GM21390 (cell line): ENCODE measurements around the gene MIOX.

Experiments
- ATAC-seq: cut with Tn5 transposase; IDR thresholded peaks from one replicate; pipeline ENCODE4 v1.9.1; 2021; ENCODE audit not compliant: unreplicated experiment

Gene MIOX

GRCh38 chr22:50454556-50455075, 32.0 kb upstream of the MIOX start:
- ATAC-seq, result no peak

DNA sequence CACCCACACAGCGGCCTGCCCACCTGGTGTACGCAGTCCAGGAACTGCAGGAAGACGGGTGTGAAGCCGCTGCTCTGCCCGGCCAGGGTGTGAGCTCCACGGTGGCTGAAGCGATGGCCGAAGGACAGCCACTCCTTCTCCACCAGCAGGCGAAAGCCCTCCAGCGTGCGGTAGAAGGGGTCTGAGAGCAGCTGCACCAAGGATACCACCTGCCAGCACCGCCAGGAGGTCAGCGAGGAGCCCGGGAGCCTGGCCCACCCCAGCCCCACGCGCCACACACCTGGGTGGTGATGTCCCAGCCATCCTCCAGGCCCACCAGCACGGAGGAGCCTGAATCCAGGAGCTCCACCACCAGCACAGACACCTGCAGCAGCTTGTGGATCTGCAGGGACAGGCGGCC, 31.5 kb upstream of the MIOX start:
- no peak for ATAC-seq

DNA sequence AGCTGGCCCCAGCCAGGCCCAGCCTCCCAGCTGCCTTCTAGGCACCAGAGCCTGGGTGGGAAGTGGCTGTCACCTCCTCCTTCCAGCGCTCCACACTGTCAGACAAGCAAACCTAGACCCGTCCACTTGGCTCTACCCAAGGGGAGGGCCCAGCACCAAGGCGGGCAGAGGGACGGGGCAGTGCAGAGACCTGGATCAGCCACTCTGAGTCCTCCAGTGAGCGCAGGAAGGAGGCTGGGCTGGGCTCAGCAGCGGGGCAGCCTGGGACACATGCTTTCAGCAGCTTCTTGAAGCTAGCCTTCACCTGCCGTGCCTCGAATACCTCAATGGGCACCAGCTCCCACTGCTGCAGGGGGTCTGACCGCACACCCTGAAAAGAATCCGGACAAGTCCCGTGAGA, 30.6 kb upstream of the MIOX start:
- ATAC-seq, result no peak

- ATAC-seq, result no peak
Measured at GRCh38 chr22:50456466-50457234, 30.0 kb upstream of the MIOX start.

DNA sequence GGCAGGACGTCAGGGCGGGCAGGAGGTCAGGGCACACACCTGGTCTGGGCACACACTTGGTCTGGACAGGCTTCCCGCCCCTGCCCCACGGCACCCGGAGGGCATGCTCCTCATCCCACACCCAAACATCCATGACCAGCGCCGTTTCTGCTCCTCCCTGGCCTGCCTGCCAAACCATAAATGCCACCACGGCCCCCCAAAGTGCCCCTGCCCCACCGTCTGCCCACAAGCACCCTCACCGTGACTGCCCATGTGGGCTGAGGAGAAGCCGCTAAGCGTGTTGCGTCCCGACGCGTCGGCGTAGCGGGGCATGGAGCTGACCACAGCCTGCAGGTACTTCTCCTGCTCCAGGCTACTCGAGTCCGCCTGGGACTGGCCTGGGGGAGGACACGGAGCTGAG, 27.6 kb upstream of the MIOX start:
- ATAC-seq, result no peak

- ATAC-seq, result no peak
Measured at GRCh38 chr22:50459496-50460140, 27.0 kb upstream of the MIOX start.

DNA sequence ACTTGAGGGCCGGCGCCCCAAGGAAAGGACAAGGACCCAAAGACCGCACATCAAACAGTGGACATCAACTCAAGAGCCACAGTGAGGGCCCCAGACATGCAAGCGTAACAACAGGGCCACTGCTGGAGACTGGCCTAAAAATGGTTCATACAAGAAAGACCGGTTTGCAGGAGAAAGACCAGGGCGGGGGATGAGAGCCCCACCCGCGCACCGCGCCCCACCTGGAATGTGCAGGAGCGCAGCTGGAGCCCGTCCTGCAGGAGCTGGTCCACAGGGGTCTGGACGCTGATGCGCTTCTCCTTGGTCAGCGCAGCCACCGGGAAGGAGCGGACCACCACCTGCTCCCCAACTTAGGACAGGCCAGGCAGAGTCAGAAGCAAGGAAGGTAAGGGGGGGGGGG, 25.7 kb upstream of the MIOX start:
- ATAC-seq, result no peak

DNA sequence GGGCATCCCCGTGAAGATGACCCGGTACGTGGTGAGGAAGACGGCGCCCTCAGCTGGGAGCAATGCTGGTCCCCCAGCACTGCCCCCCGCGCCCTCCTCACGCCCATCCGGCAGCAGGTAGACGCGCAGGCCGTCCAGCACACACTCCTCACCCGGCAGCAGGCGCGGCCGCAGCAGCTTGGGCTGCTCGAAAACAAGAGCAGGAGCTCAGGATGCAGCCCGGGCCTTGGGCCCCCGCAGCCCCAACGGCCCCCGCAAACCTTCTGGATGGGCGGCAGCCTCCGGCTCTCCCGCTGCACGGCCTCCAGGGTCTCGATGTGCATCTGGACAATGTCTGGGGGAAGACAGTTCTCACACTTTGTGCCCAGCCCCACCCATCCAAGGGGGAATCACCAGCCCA, 25.1 kb upstream of the MIOX start:
- ATAC-seq, result no peak

DNA sequence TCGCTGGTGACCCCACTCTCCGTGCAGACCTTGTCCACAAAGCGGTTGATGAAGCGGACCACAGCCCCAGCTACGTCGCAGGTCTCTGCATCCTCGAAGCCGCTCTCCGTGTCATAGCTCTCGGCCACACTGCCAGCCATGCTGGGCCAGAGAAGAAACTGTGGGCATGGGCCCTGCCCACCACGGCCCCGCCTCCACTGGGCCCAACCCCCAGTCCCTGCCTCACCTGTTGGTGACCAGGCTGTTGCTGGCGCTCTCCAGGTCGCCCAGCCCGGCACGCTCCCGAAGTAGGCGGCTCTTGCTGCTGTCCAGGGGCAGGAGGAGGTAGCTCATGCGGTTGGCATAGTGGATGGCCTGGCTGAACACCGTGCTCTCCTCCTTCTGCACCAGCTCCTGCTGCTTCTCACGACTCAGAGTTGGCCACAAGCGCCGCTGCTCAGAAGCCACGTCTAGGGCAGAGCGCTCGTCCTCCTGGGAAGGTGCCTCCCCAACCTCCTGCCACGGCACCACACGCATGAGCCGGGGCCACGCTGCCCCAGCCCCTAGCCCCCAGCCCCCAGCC, 24.6 kb upstream of the MIOX start:
- no peak for ATAC-seq

DNA sequence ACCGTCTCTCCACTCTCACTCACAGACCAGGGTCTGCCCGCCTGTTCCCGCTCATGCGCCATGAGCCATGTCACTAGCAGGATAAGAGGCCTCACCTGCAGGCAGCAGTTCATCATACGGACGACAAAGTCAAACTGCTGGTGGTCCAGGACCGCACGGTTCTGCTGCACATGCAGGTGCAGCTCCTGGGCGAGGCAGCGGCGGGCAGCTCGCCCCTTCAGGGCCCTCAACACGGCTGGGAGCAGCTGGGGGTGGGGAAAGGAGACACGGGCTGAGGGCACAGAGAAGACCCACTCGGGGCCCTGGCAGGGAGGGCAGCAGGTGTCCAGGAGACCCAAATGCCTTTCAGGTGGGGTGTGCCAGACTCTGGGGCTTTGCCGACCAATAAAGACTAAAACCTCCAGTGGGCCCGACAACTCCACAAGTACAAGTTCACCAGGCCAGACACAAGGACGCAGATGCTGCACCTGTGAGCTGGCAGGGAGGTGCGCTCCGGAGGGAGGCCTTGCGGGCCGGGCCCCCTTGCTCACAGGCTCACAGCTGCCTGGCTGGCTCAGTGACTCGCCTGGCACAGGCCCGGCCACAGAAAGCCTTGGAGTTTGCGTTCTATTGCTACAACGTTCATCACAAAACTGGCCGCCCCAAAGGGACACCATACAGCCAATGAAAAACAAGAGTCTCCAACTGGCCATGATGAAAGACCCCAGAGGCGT, 23.3 kb upstream of the MIOX start:
- no peak for ATAC-seq

- ATAC-seq, result no peak
Measured at GRCh38 chr22:50464451-50464850, 22.2 kb upstream of the MIOX start.

GRCh38 chr22:50465066-50465930, 21.4 kb upstream of the MIOX start:
- no peak for ATAC-seq

DNA sequence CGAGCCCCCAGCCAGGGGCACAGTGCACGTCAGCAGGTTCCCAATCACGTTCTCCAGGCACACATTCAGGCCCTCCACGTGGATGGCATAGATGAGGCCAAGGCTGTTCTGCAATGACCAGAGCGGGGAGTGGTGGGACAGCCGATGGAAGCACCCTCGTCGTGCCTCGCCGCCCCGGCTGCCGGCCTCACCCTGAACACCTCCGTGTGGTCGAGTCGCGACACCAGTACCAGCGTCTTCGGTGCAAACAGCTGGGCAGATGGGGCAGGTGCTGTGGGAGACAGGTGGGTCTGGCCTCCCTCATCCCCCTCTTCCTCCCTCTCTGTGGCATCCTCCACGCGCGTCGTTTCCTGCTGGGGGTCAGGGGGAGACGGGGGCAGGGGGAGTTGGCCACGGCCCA, 19.3 kb upstream of the MIOX start:
- ATAC-seq, result no peak

DNA sequence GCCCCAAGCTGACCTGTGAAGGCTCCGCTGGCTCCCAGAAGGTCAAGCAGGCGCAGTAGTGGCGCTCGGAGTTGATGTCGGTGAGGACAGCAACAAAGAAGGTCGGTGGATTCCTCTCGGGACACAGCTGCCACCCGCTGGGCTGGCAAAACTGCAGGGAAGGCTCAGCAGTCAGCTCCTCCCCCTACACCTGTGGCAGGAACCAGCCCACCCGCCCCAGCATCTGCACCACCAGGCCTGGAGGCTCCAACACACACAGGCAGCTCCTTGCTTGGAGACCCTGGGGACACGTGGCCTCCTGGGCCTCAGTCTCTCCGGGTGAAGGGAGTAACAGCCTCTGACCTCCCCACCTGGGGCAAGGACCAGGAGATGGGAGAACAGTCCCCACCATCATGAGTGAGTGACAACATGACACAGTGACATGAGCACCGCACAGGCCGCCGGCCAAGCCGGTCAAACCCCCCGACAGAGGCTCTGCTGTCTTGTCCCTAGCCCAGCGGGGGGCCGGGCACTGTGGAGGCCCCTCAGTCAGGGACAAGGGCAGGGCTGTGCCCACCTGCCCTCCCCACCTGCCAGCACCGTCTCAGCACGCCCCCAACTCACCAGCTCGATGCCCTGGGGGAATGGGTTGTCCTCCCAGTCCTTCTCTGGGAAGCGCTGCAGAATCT, 18.8 kb upstream of the MIOX start:
- ATAC-seq, result no peak

- ATAC-seq, result no peak
Measured at GRCh38 chr22:50468626-50469025, 18.0 kb upstream of the MIOX start.

DNA sequence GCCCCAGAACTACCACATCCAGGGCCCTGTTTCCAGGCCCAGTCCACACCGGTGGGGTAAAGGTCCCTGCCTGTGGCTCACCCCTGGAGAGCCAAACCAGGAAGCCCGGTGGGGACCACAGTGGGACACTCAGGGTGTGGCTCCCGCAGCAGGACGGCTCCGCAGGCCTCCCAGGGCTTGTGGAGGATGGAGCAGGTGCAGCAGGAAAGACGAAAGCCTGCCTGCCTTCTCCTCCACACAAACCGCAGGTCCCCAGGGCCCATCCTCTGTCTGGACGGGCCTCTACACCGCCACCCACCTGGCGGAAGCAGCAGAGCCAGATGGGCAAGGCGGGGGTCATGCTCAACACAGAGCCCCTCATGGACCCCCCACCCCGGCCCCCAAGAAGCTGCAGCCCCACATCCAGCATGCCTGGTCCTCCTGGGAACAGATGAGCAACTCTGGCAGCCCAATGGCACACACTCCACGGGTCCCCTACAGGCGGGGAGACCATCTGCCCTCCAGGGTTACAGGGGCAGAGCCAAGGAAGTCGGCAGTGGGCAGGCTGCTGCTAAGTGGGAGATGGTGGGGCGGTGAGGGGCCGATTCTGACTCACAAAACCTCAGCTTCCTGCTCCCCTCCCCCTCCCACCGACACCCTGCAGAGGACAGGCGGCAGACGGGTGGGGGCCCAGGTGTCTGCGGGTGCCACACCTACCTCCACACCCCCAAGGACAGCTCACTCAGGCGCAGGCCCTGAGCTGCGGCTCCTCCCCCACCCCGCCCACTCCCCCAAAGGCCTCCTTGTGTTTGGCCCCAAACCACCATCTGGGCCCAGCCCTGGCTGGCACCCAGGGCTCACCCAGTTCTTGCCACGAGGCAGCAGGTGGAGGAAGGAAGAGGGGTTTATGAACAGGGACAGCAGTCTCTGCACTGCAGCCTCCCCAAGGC, 17.0 kb upstream of the MIOX start:
- peak; percentile 40 for ATAC-seq

DNA sequence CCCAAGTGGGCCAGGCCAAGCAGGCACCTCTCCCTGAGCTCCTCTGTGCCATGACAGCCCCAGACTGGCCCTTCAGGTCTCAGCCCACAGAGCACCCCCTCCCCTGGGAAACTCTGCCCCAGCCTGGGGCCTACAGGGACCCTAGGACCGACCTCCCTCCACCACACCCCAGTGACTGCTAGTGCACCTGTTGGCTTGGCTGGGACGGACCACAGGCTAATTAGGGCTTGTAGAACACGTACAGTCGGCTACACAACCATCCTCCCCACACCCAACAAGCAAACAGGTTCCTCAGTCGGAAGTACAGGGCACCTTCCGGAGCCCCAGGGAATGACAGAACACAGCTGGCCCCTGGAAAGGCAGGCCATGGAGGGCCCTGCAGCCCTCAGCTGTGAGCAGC, 16.2 kb upstream of the MIOX start:
- ATAC-seq, result no peak

GRCh38 chr22:50471197-50471847, 15.3 kb upstream of the MIOX start:
- no peak for ATAC-seq

- no peak for ATAC-seq
Measured at GRCh38 chr22:50471962-50472361, 14.7 kb upstream of the MIOX start.
